ENCODE results near the gene HECTD3.
"Not testable (repeated sequence)": the region's sequence is repeated elsewhere in the genome, so short reads cannot be mapped to it uniquely, and the experiment has no call there.

HECTD3 gene

DNA sequence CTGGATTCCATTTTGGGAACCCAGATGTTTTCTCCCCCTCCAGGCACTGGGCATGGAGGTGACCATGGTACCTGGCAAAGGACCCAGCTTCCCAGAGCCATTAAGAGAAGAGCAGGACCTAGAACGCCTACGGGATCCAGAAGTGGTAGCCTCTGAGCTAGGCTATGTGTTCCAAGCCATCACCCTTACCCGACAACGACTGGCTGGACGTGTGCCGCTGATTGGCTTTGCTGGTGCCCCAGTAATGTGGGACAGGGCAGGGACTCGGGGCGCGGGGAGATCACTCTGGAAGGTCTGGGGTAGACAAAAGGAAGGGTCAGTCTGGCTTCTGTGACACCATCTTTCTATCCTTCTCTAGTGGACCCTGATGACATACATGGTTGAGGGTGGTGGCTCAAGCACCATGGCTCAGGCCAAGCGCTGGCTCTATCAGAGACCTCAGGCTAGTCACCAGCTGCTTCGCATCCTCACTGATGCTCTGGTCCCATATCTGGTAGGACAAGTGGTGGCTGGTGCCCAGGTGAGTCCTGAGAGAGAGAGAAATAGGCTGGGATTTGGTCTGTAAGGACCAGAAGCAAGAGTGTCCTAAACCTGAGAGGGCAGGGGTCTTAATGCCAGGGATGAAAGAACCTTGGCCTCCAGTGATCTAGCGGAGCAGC, 2.6 kb upstream of the HECTD3 start:
- DNase-seq = no peak

DNA sequence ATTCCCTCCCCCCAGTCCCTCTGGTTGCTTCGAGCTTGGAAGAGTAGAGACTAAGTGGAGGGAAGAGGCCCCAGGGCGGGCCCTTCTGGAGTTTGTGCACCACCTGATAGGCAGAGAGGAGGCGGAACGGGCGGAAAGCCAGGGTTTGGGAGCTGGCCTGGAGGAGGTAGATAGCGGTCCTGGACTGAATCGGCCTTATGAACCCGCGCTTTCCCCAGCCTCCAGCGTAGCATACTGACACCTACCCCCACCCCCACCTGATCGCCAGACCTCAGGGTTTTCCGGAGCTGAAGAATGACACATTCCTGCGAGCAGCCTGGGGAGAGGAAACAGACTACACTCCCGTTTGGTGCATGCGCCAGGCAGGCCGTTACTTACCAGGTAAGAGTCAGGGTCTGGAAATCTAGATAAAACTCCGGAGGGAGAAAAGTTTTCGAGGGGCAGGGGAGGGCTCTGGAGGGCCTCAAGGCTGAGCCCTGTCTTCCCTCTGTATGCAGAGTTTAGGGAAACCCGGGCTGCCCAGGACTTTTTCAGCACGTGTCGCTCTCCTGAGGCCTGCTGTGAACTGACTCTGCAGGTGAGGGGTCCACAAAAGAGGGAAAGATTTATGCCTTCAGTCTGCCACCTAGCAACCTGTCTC, 1.6 kb upstream of the HECTD3 start:
- peak; percentile 44 for DNase-seq

DNA sequence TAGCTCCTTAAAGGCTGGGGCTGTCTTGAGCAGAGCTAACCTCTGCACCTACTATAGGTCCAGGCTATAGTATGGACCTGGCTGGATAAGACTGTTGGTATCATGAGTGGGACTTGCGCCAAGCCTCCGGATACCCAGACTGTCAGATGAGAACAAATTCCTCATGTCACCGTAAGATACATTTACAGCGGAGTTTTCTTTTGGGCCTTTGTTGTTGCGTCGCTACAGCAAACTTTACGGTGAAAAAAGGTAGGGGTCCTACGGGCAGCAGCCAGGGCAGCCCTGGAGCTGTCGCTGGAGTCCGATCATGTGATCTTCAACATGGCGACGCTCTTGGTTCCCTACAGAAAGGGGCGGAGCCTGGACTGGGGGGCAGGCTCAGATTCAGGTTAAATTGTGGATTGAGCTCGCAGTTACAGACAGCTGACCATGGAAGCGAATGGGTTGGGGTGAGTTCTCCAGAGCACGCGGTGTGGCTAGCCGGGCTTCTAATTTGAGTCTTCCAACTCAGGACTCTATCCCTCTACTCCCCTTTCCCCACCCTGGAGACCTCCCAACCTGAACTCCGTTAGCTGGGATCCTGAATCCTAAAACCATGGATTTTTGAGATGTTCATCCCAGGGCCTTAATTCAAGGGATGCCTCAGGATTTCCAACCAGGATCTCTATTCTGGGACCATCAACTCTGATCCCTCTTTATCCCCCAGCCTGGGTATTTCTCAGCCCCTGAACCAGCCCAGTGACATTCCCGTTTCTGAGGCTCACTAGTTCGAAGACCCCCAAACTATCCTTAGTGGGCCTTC, 914 bp upstream of the HECTD3 start, which contains the start of gene UROD:
Gene UROD, plus strand, starts transcription at position 418 of the 802 bp plus-strand sequence. Its CDS starts 12 bp downstream, at position 430.
- DNase-seq = peak; percentile 97

DNA sequence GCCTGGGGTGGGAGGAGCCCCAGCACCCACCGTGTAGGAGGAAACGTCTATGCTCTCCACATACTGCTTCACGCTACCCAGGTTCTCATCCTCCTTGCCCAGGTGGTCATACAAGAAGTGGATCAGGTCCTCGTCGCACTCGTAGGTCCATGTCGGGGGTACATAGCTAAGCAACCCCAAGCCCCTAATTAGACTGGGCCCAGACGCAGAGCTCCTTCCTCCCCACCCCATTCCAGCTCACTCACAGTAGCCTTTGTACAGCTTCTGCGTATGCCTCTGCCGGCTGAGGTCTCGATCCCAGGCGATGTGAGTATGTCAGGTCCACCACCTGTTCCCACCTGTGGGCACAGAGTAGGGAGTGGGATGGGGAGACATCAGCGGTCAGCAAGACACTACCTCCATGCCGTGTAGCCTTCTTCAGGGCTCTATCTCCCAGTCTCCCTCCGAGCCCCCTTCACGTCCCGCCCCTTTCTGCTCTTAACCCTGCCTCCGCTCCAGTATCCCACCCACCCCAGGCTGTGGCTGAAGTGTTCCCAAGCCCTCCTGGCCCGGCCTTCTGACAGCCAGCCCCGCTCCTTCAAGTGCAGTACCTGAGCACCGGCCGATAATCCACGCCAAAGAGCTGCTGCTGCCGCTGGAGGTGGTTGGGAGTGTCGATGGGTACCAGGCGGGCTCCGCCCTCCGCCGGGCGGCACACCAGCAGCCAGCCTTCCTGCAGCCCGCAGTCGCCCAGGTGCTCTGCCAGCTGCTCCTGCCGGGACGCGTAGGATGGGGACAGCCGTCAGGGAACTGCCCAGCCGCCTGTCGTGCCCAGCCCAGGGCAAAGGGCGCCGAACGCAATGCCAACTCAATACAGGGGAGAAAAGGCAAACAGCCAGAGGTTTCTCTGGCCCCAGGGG, 919 bp downstream of the HECTD3 start:
- DNase-seq = no peak

DNA sequence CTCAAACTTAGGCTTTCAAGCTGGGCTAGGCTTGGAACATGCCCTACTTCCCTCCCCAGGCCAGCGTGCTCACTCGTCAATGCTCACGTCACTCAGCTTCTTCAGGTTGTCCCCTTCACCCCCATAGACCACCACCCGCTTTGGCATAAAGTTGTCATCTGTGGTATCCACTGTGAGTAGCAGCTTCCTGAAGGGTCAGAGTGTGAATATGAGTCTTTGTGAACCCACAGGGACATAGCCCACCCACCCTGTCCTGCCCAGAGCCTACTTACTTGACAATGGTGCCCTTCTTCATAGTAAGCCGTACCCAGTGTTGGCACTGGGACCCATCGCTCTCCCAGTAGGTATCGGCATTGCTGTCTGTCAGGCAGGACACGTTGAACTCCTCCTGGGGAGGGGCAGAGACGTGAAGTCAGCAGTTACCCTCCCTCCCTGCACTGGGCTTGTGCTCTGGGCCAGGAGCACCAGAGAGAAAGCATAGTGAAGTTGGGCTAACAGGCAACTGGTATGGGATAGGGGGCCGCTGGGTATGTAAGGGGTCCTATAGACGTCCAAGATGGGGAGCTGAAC, 1.7 kb downstream of the HECTD3 start:
- DNase-seq = no peak

DNA sequence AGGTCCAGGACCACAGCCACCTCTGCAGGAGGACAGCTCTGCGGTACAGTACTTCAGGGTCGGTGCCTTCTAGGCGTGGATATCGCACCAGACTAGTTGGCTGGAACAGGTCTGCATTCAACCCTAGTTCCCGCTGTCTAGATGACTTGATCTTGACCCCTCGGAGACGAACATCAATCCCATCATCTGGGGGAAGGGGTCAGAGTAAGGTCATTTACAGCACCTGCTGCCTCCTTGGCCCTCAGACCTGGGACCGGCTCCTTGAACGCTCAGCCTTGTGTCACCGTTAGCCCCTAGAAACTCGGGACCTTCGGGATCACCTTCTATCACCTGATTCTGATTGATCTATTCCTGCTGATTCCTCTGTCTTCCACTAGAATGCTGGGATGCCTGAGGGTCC, 2.6 kb downstream of the HECTD3 start:
- no peak for DNase-seq

DNA sequence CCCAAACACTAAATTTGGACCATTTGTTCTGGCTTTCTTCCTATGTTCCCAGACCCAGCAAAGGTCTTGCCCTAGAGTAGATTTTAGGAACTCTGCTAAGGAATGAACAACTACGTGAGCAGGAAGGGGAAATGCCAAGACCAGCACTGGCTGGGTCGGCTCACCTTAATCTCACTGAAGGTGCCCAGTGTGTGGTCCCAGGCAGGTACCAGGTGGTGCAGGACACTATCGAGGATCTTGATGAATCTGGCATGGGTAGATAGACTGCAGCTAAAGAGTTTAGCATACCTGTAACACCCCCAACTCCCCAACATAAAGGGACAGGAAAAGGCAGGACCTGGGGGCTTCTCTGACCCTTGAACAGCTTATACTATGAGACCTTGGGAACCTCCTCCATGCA, 3.0 kb downstream of the HECTD3 start:
- no peak for DNase-seq

DNA sequence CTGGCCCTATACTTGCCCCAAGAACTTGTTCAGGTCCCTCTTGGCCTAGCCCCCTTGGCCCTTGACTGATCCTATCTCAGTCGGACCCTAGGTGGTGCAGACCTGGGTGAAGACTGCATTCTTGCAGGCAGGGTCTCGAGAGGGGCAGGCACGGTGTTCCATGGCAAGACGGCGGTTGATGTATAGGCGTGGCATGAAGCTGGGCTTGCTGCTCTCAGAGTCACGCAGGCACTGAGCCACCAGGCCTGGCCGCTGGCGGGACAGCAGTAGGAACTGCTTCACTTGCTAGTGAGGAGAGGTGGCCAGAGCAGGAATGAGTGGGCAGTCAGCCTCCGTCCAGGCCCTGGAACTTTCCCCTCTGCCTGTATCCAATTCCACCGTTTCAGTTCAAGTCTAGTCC, 3.8 kb downstream of the HECTD3 start:
- no peak for DNase-seq

DNA sequence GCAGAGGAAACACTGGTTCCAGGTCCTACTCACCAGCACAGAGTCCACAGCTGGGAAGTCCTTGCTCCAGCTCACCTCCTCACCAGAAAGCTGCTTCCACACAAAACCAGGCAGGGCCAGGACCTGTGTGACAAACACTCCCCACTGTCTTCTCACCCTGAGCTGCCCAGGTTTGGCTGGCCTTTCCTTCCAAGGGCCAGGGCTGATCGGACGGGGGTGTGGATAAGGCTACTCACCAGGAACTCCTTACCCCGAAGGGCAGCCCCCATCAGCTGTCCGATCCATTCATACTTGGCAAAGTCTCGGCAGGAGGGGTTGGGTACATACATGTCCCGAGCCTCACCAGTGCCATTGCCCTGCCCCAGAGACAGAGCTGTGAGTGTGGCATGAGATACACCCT, 5.4 kb downstream of the HECTD3 start:
- DNase-seq = no peak

DNA sequence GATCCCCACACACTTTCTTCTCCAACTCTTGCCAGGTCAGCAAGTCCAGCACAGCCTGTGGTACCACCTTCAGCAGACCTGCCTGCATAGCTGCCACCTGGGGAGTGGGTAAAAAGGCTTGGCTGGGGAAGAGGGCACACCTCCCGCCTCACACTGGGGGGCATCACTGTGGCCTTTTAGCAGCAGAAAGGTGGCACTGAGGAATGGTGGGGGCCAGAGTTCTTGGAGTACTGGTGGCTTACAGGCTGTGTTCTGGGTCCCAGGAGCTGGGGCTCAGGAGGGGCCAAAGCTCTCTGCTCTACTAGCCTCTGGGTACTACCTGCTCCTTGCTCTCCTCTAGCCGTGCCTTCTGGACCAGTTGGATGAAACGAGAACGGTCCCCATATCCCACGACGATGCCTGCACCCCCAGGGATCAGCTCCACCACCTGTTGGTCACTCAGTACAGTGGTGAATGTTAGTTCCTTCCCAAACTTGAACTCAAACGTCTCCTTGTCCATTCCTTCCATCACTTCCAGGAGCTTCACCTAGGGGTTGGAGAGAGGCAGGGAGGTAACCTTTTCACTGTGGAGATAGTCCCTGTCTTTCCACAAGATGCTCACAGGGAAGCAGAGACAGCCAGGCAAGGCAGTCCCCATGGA, 6.7 kb downstream of the HECTD3 start:
- DNase-seq = no peak

DNA sequence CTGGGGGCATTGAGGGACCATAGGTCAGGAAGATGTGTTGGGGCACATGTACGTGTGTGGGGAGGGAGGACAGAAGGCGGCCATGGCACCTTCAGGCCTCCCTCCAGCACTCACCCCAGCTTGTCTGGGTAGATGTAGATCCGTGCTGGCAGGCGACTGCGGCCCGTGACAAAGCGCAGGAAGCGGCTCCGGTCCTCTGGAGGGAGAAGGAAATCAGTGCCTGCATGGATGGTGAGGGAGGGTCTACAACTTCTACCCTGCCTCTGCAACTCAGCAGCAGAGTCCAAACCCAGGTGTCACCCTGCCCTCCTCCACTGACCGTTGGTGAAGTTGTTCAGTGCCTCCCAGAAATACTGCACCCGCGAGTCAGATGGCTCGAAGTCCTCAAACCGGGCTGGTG, 7.4 kb downstream of the HECTD3 start:
- DNase-seq = no peak

DNA sequence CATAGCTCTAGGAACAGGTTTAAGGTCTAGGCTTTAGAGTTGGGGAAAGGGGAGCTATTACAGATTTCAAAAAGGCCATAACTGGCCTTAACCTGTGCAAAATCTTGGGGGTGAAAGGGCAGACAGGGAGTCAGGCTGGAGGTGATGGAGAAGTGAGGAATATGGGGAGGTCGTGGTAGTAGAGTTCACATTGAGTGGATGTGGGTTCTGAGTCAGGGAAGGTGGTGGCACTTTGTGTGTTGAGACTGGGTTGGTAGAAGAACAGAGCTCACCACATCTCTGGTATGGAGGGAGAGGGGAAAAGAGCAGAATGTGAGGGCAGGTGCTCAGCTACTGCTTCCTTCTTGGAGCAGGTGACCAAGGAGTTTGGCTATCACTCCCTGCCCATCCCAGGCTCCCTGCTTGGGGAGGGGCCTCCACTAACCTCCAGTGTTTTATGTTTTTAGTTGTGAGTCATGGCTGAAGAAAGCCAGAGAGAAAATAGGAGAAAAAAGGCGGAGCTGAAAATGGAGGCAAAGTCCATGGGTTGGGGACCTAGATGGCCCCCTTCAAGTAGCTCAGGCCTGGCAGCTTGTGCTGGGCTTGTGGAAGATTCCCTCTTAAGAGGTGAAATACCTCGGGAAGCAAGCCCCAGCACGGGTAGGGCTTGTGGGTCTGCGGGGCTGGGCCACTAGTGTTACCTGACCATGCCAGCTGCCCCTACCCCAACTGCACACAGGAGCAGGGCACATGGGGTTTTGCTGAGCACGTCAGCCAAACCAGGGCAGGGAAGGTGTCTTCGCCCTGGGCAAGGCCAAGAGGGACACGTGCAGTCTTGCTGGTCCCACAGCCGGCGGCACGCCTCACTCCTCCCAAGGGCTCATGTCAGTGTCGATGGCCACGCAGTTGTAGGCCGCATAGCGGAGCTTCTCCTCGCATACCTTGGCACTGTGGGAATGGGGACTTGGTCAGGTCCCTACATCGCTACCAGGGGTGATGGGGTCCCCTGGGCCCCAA, 8.2 kb downstream of the HECTD3 start:
- no peak for DNase-seq

DNA sequence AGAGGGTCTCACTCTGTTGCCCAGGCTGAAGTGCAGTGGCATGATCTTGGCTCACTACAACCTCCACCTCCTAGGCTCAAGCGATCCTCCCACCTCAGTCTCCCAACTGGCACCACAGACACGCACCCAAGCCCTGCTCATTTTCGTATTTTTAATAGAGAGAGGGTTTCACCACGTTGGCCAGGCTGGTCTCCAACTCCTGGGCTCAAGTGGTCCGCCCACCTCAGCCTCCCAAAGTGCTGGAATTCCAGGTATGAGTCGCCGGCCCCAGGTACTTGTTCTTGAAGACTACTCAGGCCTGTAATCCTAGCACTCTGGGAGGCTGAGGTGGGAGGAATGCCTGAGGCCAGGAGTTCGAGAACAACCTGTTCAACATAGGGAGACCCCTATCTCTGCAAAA, 9.5 kb downstream of the HECTD3 start:
- DNase-seq = not testable (repeated sequence)

DNA sequence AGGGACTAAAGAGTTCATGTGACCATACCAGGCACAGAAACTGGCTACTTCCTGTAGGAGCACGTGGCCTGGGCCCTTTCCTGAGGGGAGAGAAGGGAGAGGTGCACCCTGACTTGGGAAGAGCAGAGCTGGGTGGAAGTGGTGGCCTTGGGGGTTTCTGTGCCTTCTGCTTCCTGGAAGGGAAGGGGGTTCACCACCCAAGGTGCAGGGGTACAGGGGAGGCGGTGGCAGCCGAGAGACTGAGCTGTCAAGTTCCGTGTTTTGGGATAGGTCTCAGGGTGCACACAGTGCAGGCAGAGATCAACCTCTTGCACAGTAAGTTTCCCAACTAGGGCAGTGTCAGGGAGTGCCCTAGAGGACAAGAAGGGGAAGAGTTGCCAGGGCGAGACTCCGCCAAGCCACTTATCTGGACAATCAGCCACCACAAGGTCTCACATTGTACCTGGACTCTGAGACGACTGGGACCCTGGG, 10.1 kb downstream of the HECTD3 start:
- DNase-seq = peak; percentile 73

DNA sequence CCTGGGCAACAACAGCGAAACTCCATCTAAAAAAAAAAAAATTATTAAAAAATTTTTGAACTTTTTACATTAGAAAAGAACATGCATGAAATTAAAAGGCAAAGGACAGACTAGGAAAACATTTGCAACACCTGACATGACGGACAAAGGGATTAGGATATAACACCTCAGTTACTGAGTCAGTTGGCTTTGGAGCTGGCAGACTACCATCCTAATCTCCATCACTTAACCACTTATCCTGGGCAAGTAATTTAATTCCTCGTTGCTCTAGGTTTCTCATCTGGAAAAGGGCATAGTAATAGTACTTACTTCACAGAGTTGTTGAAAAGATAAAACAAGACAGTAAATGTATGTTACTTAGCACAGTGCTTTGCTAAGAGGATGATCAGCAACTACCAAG, 11.9 kb downstream of the HECTD3 start:
- DNase-seq = no peak

DNA sequence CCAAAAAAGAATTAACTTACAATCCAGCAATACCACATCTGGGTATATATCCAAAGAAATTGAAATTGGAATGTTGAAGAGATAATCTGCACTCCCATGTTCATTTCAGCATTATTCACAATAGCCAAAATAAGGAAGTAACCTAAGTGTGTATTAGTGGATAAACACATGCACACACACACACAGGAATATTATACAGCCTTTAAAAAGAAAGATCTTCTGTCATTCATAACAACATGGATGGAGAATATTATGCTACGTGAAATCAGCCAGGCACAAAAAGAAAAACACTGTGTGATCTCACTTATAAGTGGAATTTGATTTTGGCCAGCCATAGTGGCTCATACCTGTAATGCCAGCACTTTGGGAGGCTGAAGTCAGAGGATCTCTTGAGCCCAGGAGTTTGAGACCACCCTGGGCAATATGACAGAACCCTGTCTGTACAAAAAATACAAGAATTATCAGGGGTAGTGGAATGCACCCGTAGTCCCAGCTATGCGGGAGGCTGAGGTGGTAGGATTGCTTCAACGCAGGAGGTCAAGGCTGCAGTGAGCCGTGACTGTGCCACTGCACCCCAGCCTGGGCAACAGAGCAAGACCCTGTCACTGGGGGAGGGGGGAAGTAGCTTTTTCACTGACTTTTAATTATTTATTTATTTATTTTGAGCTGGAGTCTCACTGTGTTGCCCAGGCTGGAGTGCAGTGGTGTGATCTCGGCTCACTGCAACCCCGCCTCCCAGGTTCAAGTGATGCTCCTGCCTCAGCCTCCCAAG, 15.5 kb downstream of the HECTD3 start:
- DNase-seq = no peak

DNA sequence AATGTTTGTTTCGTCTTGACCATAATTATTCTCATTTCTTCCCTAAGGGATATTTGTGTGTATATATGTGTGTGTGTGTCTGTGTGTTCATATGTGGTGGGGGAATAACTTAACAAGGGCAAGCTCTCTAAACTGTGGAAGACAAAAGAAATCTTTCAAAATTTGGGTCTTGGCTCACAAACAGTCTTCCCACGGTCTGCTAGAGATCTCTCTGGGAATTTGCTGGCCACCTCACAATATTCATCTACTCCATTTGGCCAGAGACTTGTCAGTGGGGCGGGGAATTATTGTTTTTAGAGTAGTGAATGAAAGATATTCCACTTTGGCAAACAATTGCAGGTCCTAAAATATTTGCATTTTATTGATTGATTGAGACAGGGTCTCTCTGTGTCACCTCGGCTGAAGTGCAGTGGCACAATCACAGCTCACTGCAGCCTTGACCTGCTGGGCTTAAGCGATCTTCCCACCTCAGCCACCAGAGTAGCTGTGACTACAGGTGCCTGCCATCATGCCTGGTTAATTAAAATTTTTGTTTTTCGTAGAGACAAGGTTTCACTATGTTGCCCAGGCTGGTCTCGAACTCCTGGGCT, 16.7 kb downstream of the HECTD3 start:
- no peak for DNase-seq

DNA sequence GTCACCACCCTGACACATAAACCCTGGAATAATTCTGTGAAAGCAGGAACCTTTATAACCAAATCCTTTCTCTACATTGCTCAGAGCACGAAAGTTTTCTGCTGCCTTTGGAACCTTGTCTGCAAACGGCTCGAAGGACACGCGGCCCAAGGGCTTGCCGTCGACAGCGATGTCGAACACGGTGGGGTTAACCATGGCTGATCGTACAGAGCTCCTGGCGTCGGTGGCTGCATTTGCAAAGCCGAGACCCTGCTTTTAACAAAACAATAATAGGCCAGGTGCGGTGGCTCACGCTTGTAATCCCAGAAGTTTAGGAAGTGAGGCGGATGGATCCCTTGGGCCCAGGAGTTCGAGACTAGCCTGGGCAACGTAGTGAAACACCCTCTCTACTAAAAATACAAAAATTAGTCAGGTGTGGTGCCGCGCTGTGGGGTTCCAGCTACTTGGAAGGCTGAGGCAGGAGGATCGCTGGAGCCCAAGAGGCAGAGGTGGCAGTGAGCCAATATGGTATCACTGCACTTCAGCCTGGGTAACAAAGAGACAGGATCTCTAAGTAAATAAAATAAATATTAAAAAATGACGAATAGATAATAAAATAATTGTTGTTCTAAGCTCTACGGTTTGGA, 22.5 kb downstream of the HECTD3 start:
- DNase-seq = no peak

All from inflammatory macrophage treated with lipopolysaccharide for 4 hours (primary cell).